GM23248 (cell line): ENCODE results near the gene AFAP1. TPM values are rescaled to one million over a fixed set of nuclear protein-coding genes. Genes with fewer than 3 reads are reported as not detected.
A peak's percentile ranks its signal among the peaks of the same experiment; 100 is the strongest.

Experiments used
- DNase-seq: peaks from one replicate; pipeline ENCODE4 v3.0.0-alpha.2; 2015
- H2AFZ ChIP-seq: fragments of 200-600 bp; sonication (generic); 2 replicates; pipeline ENCODE4 v1.6.1; 2016; ENCODE audit warnings: antibody characterized with exemption
- H3F3A ChIP-seq: fragments of 200-600 bp; sonication (generic); 2 replicates; pipeline ENCODE4 v1.6.1; 2016; ENCODE audit warnings: mild to moderate bottlenecking, antibody characterized with exemption, mixed run types; ENCODE audit not compliant: insufficient read depth
- H3K27ac ChIP-seq: fragments of 200-600 bp; sonication (generic); 2 replicates; pipeline ENCODE4 v1.5.1; 2016; ENCODE audit warnings: mild to moderate bottlenecking
- H3K27me3 ChIP-seq: fragments of 200-600 bp; sonication (generic); replicated peaks from 2 replicates; pipeline ENCODE4 v1.6.1; 2016; ENCODE audit warnings: mild to moderate bottlenecking; ENCODE audit not compliant: insufficient read depth
- H3K36me3 ChIP-seq: fragments of 200-600 bp; sonication (generic); 2 replicates; pipeline ENCODE4 v1.6.1; 2016; ENCODE audit warnings: low read depth, mild to moderate bottlenecking
- H3K4me1 ChIP-seq: fragments of 200-600 bp; sonication (generic); 2 replicates; pipeline ENCODE4 v1.6.1; 2016; ENCODE audit warnings: mild to moderate bottlenecking; ENCODE audit not compliant: insufficient read depth
- H3K4me2 ChIP-seq: fragments of 200-600 bp; sonication (generic); one replicate; pipeline ENCODE4 v1.6.1; 2016; ENCODE audit warnings: mild to moderate bottlenecking; ENCODE audit not compliant: unreplicated experiment
- H3K4me3 ChIP-seq: fragments of 200-600 bp; sonication (generic); 2 replicates; pipeline ENCODE4 v1.5.1; 2016; ENCODE audit warnings: mild to moderate bottlenecking
- H3K79me2 ChIP-seq: fragments of 200-600 bp; sonication (generic); 2 replicates; pipeline ENCODE4 v1.6.1; 2016; ENCODE audit warnings: mild to moderate bottlenecking; ENCODE audit not compliant: insufficient read depth
- H3K9ac ChIP-seq: fragments of 200-600 bp; sonication (generic); 2 replicates; pipeline ENCODE4 v1.6.1; 2016; ENCODE audit warnings: mild to moderate bottlenecking
- H3K9me2 ChIP-seq: fragments of 200-600 bp; sonication (generic); 2 replicates; pipeline ENCODE4 v1.6.1; 2016; ENCODE audit warnings: mixed run types, mild to moderate bottlenecking, moderate library complexity; ENCODE audit not compliant: insufficient read depth
- H3K9me3 ChIP-seq: fragments of 200-600 bp; sonication (generic); one replicate; pipeline ENCODE4 v1.6.1; 2017; ENCODE audit warnings: low read depth
- H4K20me1 ChIP-seq: fragments of 200-600 bp; sonication (generic); 2 replicates; pipeline ENCODE4 v1.6.0; 2016; ENCODE audit not compliant: insufficient read depth
- EZH2 ChIP-seq: fragments of 200-600 bp; sonication (generic); IDR thresholded peaks from 2 replicates; pipeline ENCODE4 v1.6.1; 2018; ENCODE audit warnings: antibody characterized with exemption, mild to moderate bottlenecking; ENCODE audit not compliant: insufficient read depth, poor library complexity, severe bottlenecking
- EZH2phosphoT487 ChIP-seq: fragments of 200-600 bp; sonication (generic); IDR thresholded peaks from 2 replicates; pipeline ENCODE4 v1.6.1; 2018; ENCODE audit warnings: antibody characterized with exemption, moderate library complexity, mild to moderate bottlenecking, low read depth; ENCODE audit not compliant: insufficient read depth
- WGBS, 2 experiments: methylation state at CpG; one replicate each; pipeline ENCODE4 v1.1.6; 2015 to 2017; ENCODE audit warnings: low lambda C conversion rate in 2 of 2, low coverage in 1 of 2; ENCODE audit errors: missing lambda C conversion rate in 2 of 2; 5-methylcytosine and 5-hydroxymethylcytosine counted together
- in situ Hi-C: fragments of 300-500 bp; cut with MboI; formaldehyde crosslinking; loops from 2 replicates; pipeline ENCODE4 v1.15.0; 2020
- polyA plus RNA-seq: library from polyadenylated mRNA; unstranded; fragments of >200 nt; fragmentation: Nextera tagmentation; extraction: Ambion mirVana; gene quantifications from 2 replicates; pipeline ENCODE4 v1.2.1, GENCODE V29; 2016
- total RNA-seq: library from RNA; depleted of rRNA; stranded (reverse); fragments of >200 nt; shearing (Covaris generic); gene quantifications from 2 replicates; pipeline ENCODE4 v1.2.3, GENCODE V29; 2014

The AFAP1 gene
- total and polyA plus RNA-seq, 2 experiments from 2014 or later, result 54.4 to 103 TPM

DNA sequence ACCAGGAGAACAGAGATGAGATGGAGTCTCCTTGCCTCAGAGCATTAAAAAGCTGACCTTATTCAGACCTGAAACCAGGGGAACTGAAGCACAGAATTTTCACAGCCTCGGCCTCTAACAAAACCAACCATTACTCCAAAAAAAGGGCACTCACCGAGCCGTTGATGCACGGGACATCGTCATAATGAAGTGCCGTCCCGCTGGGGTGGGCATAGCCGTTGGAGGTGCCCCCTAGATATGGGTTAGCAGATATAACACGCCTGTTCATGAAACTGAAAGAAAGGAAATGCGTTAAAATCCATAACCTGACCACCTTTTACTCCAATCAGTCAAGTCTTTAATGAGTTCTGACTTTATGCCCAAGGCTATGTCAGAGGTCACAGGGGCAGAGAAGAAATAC lies 153.6 kb downstream of the AFAP1 start:
- Histone ChIP-seq H4K20me1 (peaks cover 5% of the 10 kb centered on the region; the same call in 1 of the 2 replicates), H3K4me3 (no peak overlapping the region), H3K79me2 (peaks cover 98% of the 10 kb centered on the region), H3K27me3 (no peaks in the 10 kb centered on the region), H3K9me2 (no peaks in the 10 kb centered on the region), H3K4me2 (no peak overlapping the region), H3K36me3 (peaks cover 62% of the 10 kb centered on the region), H3K4me1 (peaks cover 18% of the 10 kb centered on the region), H3K9ac (no peak overlapping the region), H3K27ac (no peak overlapping the region), H2AFZ (no peak overlapping the region), H3K9me3 (no peaks in the 10 kb centered on the region), H3F3A (peaks cover 54% of the 10 kb centered on the region)
- no peak for TF ChIP-seq EZH2
- TF ChIP-seq EZH2phosphoT487, result no peak
- in situ Hi-C loops, result no loop called here
- 96 to 98% methylated on average over 10 of the region's 10 CpGs for WGBS, 2 experiments
- DNase-seq, result no peak

- H3K9me3 ChIP-seq, result no peaks in the 10 kb centered on the region
- DNase-seq, result peak; percentile 33
- 90 to 91% methylated on average over 11 of the region's 11 CpGs for WGBS, 2 experiments
- H3K4me3 ChIP-seq, result no peak overlapping the region
- peaks cover 98% of the 10 kb centered on the region for H3K79me2 ChIP-seq
- peaks cover 54% of the 10 kb centered on the region for H3F3A ChIP-seq
- H3K4me1 ChIP-seq, result peaks cover 21% of the 10 kb centered on the region
- TF ChIP-seq EZH2 (no peak), EZH2phosphoT487 (no peak)
- no peaks in the 10 kb centered on the region for H3K27me3 ChIP-seq
- H4K20me1 ChIP-seq, result peaks cover 13% of the 10 kb centered on the region; the same call in 1 of the 2 replicates
- H3K9ac ChIP-seq, result no peak overlapping the region
- in situ Hi-C loops, result no loop called here
- H2AFZ ChIP-seq, result no peak overlapping the region
- H3K36me3 ChIP-seq, result peaks cover 62% of the 10 kb centered on the region
- H3K9me2 ChIP-seq, result no peaks in the 10 kb centered on the region
- no peak overlapping the region for H3K4me2 ChIP-seq
- H3K27ac ChIP-seq, result no peak overlapping the region
Measured at GRCh38 chr4:7785017-7785416, 154.6 kb downstream of the AFAP1 start.

GRCh38 chr4:7784131-7784870 lies 155.4 kb downstream of the AFAP1 start:
- Histone ChIP-seq H4K20me1 (peaks cover 13% of the 10 kb centered on the region; the same call in 1 of the 2 replicates), H3F3A (peaks cover 57% of the 10 kb centered on the region), H2AFZ (no peak overlapping the region), H3K9me3 (no peaks in the 10 kb centered on the region), H3K4me2 (no peak overlapping the region), H3K9ac (no peak overlapping the region), H3K4me1 (peaks cover 27% of the 10 kb centered on the region), H3K27me3 (no peaks in the 10 kb centered on the region), H3K27ac (no peak overlapping the region), H3K9me2 (no peaks in the 10 kb centered on the region), H3K4me3 (no peak overlapping the region), H3K79me2 (peaks cover 98% of the 10 kb centered on the region), H3K36me3 (peaks cover 61% of the 10 kb centered on the region)
- no peak for DNase-seq
- 88 to 92% methylated on average over 14 of the region's 14 CpGs for WGBS, 2 experiments
- in situ Hi-C loops, result no loop called here
- no peak for TF ChIP-seq EZH2
- no peak for TF ChIP-seq EZH2phosphoT487

DNA sequence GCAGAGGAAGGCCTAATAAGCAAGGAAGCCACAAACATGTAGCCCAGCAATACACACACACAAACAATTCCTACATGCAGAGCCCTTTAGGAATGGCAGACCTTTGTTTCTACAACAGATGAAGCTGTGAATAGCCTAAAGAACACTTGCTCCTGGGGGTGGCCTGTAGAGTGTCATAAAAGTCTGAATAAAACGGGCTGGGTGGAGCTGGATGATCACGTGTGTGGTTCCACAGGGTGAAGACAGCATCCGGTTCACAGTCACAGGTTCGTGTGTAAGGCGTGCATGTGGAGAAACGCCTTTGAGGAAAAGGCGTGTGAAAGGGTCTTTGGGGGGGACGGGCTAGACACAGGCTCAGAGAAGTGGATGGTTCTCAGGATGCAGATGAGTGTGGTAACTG lies 156.1 kb downstream of the AFAP1 start:
- no peak for DNase-seq
- in situ Hi-C loops, result no loop called here
- no peaks in the 10 kb centered on the region for H3K9me3 ChIP-seq
- TF ChIP-seq EZH2, result no peak
- TF ChIP-seq EZH2phosphoT487, result no peak
- 89 to 90% methylated on average over 8 of the region's 8 CpGs for WGBS, 2 experiments
- no peak overlapping the region for H3K4me3 ChIP-seq
- peaks cover 100% of the 10 kb centered on the region for H3K79me2 ChIP-seq
- peak overlapping the region; percentile 33 for H3K27ac ChIP-seq
- H2AFZ ChIP-seq, result no peak overlapping the region
- H3K4me1 ChIP-seq, result peaks cover 34% of the 10 kb centered on the region
- H3K9me2 ChIP-seq, result no peaks in the 10 kb centered on the region
- H3F3A ChIP-seq, result peaks cover 64% of the 10 kb centered on the region
- peaks cover 9% of the 10 kb centered on the region; the same call in 1 of the 2 replicates for H4K20me1 ChIP-seq
- H3K27me3 ChIP-seq, result no peaks in the 10 kb centered on the region
- H3K36me3 ChIP-seq, result peaks cover 69% of the 10 kb centered on the region
- no peak overlapping the region for H3K4me2 ChIP-seq
- H3K9ac ChIP-seq, result no peak overlapping the region
